Activated CD8-positive, alpha-beta memory T cell treated with anti-CD3 and anti-CD28 coated beads, Interleukin-2, amount 10 ng/mL, durations not matched to agents 7 days and 5 days (primary cell): Measurements from ENCODE around the gene RIT2. TPM values are rescaled to one million over a fixed set of nuclear protein-coding genes. Genes with fewer than 3 reads are reported as not detected.

Experiments
- ATAC-seq: fragments of 150-1000 bp; cut with Tn5 transposase; one replicate; pipeline ENCODE4 v1.10.0; 2021; ENCODE audit warnings: moderate library complexity
- CTCF ChIA-PET: fragments of 350-600 bp; sonication (Branson Sonifier 250); formaldehyde crosslinking; loops from one replicate; lab custom pipeline; 2021; ENCODE audit warnings: antibody characterized with exemption; lab: Charles Lee
- DNase-seq: peaks from one replicate; pipeline ENCODE4 v3.0.0-alpha.2; 2020
- H3K27ac Mint-ChIP-seq: one replicate; pipeline ENCODE4 v1.8.0; 2021; ENCODE audit warnings: mild to moderate bottlenecking, mixed read lengths
- H3K27me3 Mint-ChIP-seq: one replicate; pipeline ENCODE4 v1.8.0; 2021; ENCODE audit warnings: mixed read lengths
- H3K36me3 Mint-ChIP-seq: one replicate; pipeline ENCODE4 v1.8.0; 2021; ENCODE audit warnings: mild to moderate bottlenecking, mixed read lengths
- H3K4me1 Mint-ChIP-seq: one replicate; pipeline ENCODE4 v1.8.0; 2021; ENCODE audit warnings: mixed read lengths
- H3K4me3 Mint-ChIP-seq: one replicate; pipeline ENCODE4 v1.8.0; 2021; ENCODE audit warnings: mild to moderate bottlenecking, moderate library complexity, mixed read lengths
- H3K9me3 Mint-ChIP-seq: one replicate; pipeline ENCODE4 v1.8.0; 2022; ENCODE audit warnings: low read depth, mixed read lengths
- total RNA-seq, 2 experiments: library from RNA; stranded (reverse); gene quantifications; one replicate each; pipeline ENCODE4 v1.2.3, GENCODE V29; 2021

Gene RIT2
- total RNA-seq, 2 experiments from 2014 or later = not detected

GRCh38 chr18:42864876-42865275 lies 250.6 kb downstream of the RIT2 start:
- ATAC-seq = no peak
- CTCF ChIA-PET = interaction anchor here (1.2 kb wide), 1 partner anchor 566 kb away, joined by 4 read pairs; no protein-coding TSS in a partner anchor
- Mint-ChIP-seq H3K27me3 (no peaks in the 10 kb centered on the region), H3K4me3 (no peak overlapping the region), H3K9me3 (peaks cover 1% of the 10 kb centered on the region), H3K27ac (no peak overlapping the region), H3K36me3 (no peaks in the 10 kb centered on the region), H3K4me1 (no peaks in the 10 kb centered on the region)
- no peak for DNase-seq

- no peak for ATAC-seq
- H3K36me3 Mint-ChIP-seq = no peaks in the 10 kb centered on the region
- no peak overlapping the region for H3K4me3 Mint-ChIP-seq
- H3K27ac Mint-ChIP-seq = no peak overlapping the region
- H3K27me3 Mint-ChIP-seq = no peaks in the 10 kb centered on the region
- H3K9me3 Mint-ChIP-seq = peaks cover 1% of the 10 kb centered on the region
- CTCF ChIA-PET = no interaction called here
- no peak for DNase-seq
- no peaks in the 10 kb centered on the region for H3K4me1 Mint-ChIP-seq
These were observed 254.2 kb downstream of the RIT2 start for GRCh38 chr18:42861271-42861670.

- Mint-ChIP-seq H3K27ac (no peak overlapping the region), H3K36me3 (no peaks in the 10 kb centered on the region), H3K9me3 (peaks cover 1% of the 10 kb centered on the region), H3K4me3 (no peak overlapping the region), H3K27me3 (no peaks in the 10 kb centered on the region), H3K4me1 (no peaks in the 10 kb centered on the region)
- CTCF ChIA-PET = no interaction called here
- ATAC-seq (no peak), DNase-seq (no peak)
These were observed 254.9 kb downstream of the RIT2 start for GRCh38 chr18:42860548-42860947.

DNA sequence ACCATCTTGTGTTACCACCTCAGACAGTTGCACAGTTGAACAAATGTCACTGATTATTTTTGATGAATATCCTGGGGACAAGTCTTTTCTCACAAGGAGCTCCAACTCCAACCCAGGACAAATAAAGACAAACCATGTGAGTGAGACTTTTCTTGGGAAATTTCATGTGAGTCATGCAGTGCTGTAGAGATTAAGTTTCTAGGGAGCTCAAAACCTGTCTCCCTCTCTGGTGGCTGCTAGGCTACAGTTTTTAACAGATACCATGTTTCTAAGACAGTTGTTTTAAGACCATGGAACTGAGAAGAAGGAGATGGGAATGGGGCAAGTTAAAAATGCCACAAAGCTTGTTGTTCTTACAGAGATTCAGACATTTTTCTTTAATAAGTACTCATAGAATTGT lies 255.5 kb downstream of the RIT2 start:
- Mint-ChIP-seq H3K27me3 (no peaks in the 10 kb centered on the region), H3K4me1 (no peaks in the 10 kb centered on the region), H3K36me3 (no peaks in the 10 kb centered on the region), H3K9me3 (peaks cover 1% of the 10 kb centered on the region), H3K4me3 (no peak overlapping the region), H3K27ac (no peak overlapping the region)
- DNase-seq (no peak), ATAC-seq (no peak)
- CTCF ChIA-PET = no interaction called here

DNA sequence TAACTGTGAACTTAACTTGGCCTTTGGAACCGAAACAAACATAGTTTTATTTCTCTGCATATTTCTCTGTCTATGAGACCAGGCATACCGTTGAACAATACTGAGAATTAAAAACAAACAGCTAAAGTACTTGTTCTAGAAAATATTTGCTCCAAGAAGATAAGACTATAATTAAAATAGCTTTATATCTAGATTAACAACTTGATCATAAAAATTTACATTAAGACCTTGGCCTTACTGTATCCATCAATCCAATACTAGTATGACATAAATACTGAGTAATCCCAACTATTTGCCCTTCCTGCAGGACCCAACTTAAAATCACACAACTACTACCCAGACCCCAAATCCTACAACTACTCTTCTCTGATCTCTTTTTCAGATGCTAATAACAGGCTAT lies 260.9 kb downstream of the RIT2 start:
- Mint-ChIP-seq H3K27me3 (no peaks in the 10 kb centered on the region), H3K4me1 (no peaks in the 10 kb centered on the region), H3K27ac (no peak overlapping the region), H3K36me3 (no peaks in the 10 kb centered on the region), H3K9me3 (peaks cover 5% of the 10 kb centered on the region), H3K4me3 (no peak overlapping the region)
- ATAC-seq = no peak
- CTCF ChIA-PET = no interaction called here
- DNase-seq = no peak

GRCh38 chr18:42850174-42851083 lies 265.1 kb downstream of the RIT2 start:
- Mint-ChIP-seq H3K4me3 (no peak overlapping the region), H3K27me3 (no peaks in the 10 kb centered on the region), H3K36me3 (no peaks in the 10 kb centered on the region), H3K9me3 (peaks cover 4% of the 10 kb centered on the region), H3K27ac (no peak overlapping the region), H3K4me1 (no peaks in the 10 kb centered on the region)
- CTCF ChIA-PET = no interaction called here
- ATAC-seq (no peak), DNase-seq (no peak)

DNA sequence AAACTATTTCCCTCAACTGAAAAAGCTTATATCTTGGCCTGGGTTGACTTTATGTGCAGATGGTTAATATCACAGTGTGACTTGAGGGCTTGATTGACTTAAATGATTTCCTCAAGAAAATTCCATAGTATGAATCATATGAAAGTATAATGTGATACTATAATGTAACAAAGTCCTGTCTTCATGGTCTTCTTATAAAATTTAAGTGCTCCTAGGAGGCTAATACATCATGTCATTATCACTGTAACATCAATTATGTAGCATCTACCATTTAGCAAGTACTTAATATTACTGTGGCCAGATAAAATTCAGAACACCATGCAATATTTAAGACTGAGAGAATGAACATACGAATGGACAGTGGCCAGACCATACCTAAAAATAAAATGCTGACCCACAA lies 276.1 kb downstream of the RIT2 start:
- Mint-ChIP-seq H3K4me3 (no peak overlapping the region), H3K27ac (no peak overlapping the region), H3K27me3 (no peaks in the 10 kb centered on the region), H3K36me3 (no peaks in the 10 kb centered on the region), H3K4me1 (no peaks in the 10 kb centered on the region), H3K9me3 (peaks cover 14% of the 10 kb centered on the region)
- DNase-seq (no peak), ATAC-seq (no peak)
- CTCF ChIA-PET = no interaction called here

- no peaks in the 10 kb centered on the region for H3K36me3 Mint-ChIP-seq
- ATAC-seq (no peak), DNase-seq (no peak)
- H3K9me3 Mint-ChIP-seq = peaks cover 12% of the 10 kb centered on the region
- CTCF ChIA-PET = no interaction called here
- H3K4me3 Mint-ChIP-seq = no peak overlapping the region
- H3K27ac Mint-ChIP-seq = no peak overlapping the region
- no peaks in the 10 kb centered on the region for H3K4me1 Mint-ChIP-seq
- H3K27me3 Mint-ChIP-seq = no peaks in the 10 kb centered on the region
These were observed 276.8 kb downstream of the RIT2 start for GRCh38 chr18:42838546-42839145.

GRCh38 chr18:42830936-42831335 lies 284.5 kb downstream of the RIT2 start:
- Mint-ChIP-seq H3K27ac (no peak overlapping the region), H3K27me3 (no peaks in the 10 kb centered on the region), H3K9me3 (no peaks in the 10 kb centered on the region), H3K4me3 (no peak overlapping the region), H3K4me1 (no peaks in the 10 kb centered on the region), H3K36me3 (no peaks in the 10 kb centered on the region)
- CTCF ChIA-PET = no interaction called here
- DNase-seq (no peak), ATAC-seq (no peak)

DNA sequence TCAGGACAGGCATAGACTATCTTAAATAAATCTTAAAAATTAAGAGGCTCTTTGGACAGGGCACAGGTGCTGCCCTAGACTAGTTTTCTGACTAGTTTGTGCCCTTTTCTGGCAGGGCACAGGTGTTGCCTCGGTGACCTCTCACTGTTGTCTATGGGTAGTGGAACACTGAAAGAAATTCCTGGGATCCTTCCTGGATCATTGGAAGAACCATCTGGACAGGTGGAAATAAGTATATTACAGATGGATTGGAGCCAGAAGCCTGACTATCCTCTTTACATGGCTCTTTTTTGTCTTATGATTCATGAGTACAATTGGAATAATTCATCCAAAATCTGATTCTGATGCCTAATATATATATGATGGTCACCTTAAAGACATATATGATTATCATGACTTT lies 286.6 kb downstream of the RIT2 start:
- Mint-ChIP-seq H3K36me3 (no peaks in the 10 kb centered on the region), H3K27ac (no peak overlapping the region), H3K4me3 (no peak overlapping the region), H3K27me3 (no peaks in the 10 kb centered on the region), H3K4me1 (no peaks in the 10 kb centered on the region), H3K9me3 (no peaks in the 10 kb centered on the region)
- no peak for DNase-seq
- no peak for ATAC-seq
- CTCF ChIA-PET = no interaction called here

GRCh38 chr18:42824178-42824577 lies 291.3 kb downstream of the RIT2 start:
- peaks cover 4% of the 10 kb centered on the region for H3K9me3 Mint-ChIP-seq
- no peak overlapping the region for H3K4me3 Mint-ChIP-seq
- CTCF ChIA-PET = no interaction called here
- no peaks in the 10 kb centered on the region for H3K36me3 Mint-ChIP-seq
- no peaks in the 10 kb centered on the region for H3K4me1 Mint-ChIP-seq
- ATAC-seq = no peak
- no peak overlapping the region for H3K27ac Mint-ChIP-seq
- no peaks in the 10 kb centered on the region for H3K27me3 Mint-ChIP-seq
- DNase-seq = no peak

- ATAC-seq (no peak), DNase-seq (no peak)
- no peaks in the 10 kb centered on the region for H3K27me3 Mint-ChIP-seq
- H3K4me3 Mint-ChIP-seq = no peak overlapping the region
- H3K36me3 Mint-ChIP-seq = no peaks in the 10 kb centered on the region
- H3K4me1 Mint-ChIP-seq = no peaks in the 10 kb centered on the region
- CTCF ChIA-PET = no interaction called here
- H3K9me3 Mint-ChIP-seq = peaks cover 4% of the 10 kb centered on the region
- H3K27ac Mint-ChIP-seq = no peak overlapping the region
These were observed 292.8 kb downstream of the RIT2 start for GRCh38 chr18:42822711-42823110.

DNA sequence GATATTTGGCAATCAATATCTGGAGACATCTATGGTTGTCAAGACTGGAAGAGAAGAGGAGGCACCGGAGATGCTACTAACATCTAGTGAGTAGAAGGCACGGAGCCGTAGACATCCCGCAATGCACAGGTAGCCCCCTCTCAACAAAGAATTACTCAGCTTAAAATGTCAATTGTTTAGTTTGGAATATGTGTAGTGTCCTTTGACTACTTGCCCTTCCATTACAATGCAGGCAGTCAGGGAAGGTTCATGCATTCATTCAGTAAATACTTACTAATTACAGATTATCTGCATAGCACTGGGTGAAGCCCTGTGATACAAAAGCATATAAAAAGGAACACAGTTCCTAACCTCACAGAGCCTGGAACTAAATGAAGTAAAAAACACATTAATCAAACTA lies 294.0 kb downstream of the RIT2 start:
- no peaks in the 10 kb centered on the region for H3K27me3 Mint-ChIP-seq
- H3K4me1 Mint-ChIP-seq = no peaks in the 10 kb centered on the region
- no peak overlapping the region for H3K27ac Mint-ChIP-seq
- H3K36me3 Mint-ChIP-seq = no peaks in the 10 kb centered on the region
- CTCF ChIA-PET = no interaction called here
- ATAC-seq (no peak), DNase-seq (no peak)
- no peak overlapping the region for H3K4me3 Mint-ChIP-seq
- H3K9me3 Mint-ChIP-seq = peaks cover 6% of the 10 kb centered on the region

DNA sequence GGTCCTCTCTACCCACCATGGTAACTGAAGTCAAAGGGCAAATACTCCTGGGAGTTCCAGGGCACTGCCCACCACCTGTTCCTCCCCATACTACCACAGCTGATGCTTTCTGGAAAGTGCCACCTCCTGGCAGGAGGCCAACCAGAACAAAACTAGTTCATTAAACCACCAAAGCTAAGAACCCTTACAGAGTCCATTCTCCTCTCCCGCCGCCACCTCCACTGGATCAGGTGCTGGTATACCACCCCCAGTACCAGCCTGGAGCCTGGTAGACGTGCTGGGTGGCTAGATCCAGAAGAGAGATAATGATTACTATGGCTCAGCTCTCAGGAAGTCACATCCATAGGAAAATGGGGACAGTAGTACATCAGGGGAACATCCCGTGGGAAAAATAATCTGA lies 300.9 kb downstream of the RIT2 start:
- H3K4me3 Mint-ChIP-seq = no peak overlapping the region
- H3K4me1 Mint-ChIP-seq = no peaks in the 10 kb centered on the region
- peaks cover 2% of the 10 kb centered on the region for H3K9me3 Mint-ChIP-seq
- no peaks in the 10 kb centered on the region for H3K36me3 Mint-ChIP-seq
- H3K27me3 Mint-ChIP-seq = no peaks in the 10 kb centered on the region
- H3K27ac Mint-ChIP-seq = no peak overlapping the region
- ATAC-seq = no peak
- CTCF ChIA-PET = no interaction called here
- DNase-seq = no peak
